ENCODE measurements around the gene AGPAT3.
A peak's percentile ranks its signal among the peaks of the same experiment; 100 is the strongest.
"Not testable (repeated sequence)": the region's sequence is repeated elsewhere in the genome, so short reads cannot be mapped to it uniquely, and the experiment has no call there.

The AGPAT3 gene, protein sequence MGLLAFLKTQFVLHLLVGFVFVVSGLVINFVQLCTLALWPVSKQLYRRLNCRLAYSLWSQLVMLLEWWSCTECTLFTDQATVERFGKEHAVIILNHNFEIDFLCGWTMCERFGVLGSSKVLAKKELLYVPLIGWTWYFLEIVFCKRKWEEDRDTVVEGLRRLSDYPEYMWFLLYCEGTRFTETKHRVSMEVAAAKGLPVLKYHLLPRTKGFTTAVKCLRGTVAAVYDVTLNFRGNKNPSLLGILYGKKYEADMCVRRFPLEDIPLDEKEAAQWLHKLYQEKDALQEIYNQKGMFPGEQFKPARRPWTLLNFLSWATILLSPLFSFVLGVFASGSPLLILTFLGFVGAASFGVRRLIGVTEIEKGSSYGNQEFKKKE

DNA sequence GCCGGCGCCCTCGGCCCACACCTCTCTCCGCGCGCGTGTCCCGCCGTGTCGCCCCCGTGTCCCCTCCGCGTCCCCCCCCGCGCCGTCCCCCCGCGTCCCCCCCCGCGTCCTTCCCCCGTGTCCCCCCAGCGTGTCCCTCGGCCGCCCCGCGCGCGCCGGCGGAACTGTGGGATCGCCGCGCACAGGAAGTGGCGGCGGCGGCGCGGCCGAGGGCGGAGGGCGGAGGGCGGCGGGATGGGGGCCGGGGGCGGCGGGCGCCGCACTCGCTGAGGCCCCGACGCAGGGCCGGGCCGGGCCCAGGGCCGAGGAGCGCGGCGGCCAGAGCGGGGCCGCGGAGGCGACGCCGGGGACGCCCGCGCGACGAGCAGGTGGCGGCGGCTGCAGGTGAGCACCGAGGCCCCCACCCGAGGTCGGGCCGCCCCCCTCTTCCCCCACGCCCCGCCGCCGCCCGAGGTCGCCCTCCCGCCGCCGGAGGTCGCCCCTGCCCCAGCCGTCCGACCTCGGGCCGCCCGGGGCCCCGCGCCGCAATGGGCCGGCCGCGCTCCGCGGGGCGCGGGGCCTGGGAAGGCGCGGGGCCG lies at the start of gene AGPAT3:
TSS of gene AGPAT3 (plus strand) at position 262 of the 578 bp plus-strand sequence. CDS start 94,459 bp downstream, outside the sequence.
- DNase-seq, result no peak

DNA sequence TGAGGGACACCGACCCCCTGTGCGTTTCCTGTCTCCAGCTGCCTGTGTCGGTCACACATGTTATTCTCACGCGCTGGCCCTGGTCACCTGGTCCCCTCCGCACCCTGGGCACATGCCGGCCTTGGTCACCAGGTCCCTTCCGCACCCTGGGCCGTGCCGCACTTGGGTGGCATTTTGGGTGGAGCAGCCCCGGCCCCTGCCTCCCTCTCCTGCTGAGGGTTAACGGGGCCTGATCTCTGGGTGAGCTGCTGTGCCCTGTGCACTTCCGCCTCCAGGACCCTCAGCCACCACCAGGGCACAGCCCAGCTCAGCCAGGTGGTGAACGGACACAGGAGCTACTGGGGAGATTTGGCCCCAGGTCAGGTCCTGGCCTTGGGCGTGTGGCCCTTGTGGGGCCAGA lies 49.0 kb upstream of the AGPAT3 start:
- no peak for DNase-seq

DNA sequence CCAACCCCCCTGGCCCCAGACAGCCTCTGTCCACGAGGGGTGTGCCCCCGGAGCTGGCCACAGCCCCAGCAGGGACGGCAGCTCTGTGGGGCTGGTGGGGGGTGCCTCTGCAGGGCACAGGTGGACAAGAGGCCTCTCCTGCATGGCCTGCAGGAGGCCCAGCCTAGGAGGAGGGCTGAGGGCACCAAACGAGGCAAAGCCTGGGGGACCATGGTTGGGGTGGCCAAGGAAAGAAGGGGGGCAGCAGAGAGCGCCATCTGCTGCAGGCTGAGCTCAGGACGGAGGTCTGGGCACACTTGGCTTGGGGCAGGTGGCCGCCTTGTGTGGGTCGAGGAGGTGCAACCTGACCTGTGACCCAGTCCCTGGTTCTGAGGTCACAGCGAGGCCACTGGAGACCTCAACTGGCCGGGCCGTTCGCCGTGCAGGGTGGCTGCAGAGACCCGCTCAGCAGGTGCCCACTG lies 48.4 kb upstream of the AGPAT3 start:
- no peak for DNase-seq

DNA sequence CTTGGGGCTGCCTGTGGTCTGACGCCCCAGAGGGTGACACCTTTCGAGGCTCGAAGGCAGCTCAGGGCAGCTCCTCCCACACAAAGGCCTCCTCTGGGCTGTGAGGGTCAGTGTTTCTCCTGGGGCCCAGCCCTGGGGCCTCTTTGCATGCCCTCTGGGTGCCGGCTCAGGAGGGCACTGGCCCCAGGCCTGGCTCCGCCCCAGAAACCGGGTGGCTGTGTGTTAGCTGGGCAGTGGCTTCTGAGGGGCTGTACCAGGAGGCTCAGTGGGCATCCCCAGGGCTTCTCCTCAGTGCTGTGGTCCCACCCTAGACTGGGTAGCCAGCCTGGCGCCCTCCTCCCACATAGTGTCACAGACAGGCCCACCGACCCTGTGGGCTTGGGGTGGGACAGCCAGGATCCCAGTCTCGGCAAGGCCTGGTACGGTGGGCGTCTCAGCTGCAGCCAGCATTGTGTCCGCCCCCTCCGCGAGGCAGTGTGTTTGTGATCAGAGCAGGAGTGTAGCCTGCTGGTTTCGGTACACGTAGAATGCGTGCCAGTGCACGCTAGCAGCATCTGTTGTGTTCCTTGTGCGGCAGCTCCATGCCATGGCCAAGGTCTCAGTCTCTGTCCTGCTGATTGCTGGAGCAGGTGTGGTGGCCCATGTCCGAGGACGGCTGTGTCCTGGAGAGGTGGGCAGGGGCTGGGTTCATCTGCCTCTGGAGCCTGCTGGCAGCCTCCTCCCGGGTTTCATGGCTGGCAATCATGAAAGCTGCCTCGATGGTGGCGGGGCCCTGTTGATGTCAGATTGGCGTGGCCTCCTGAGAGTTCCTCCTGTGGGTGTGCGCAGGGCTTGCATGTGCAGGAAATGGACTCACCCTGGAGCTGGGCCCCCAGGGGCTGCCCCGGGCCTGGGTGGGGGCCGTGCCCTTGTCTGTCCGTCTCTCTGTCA lies 47.6 kb upstream of the AGPAT3 start:
- no peak for DNase-seq

DNA sequence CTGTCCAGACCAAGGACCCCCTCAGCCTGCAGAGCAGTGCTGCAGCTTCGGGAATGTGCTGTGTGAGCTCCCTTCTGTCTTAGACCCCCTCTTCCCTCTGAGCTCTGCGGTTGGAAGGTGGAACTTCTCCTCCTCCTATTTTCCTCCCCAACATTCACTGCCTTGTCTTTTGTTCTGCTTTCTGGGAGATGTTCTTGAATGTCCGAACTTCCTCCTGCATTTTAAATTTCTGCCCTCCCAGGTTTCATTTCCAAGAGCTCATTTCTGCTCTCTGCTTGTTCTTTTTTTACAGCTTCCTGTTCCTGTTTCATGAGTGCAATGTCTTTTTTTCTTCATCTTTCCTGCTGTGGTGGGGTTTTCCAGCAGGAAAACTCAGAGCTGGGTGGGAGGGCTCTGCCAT lies 46.3 kb upstream of the AGPAT3 start:
- no peak for DNase-seq

DNA sequence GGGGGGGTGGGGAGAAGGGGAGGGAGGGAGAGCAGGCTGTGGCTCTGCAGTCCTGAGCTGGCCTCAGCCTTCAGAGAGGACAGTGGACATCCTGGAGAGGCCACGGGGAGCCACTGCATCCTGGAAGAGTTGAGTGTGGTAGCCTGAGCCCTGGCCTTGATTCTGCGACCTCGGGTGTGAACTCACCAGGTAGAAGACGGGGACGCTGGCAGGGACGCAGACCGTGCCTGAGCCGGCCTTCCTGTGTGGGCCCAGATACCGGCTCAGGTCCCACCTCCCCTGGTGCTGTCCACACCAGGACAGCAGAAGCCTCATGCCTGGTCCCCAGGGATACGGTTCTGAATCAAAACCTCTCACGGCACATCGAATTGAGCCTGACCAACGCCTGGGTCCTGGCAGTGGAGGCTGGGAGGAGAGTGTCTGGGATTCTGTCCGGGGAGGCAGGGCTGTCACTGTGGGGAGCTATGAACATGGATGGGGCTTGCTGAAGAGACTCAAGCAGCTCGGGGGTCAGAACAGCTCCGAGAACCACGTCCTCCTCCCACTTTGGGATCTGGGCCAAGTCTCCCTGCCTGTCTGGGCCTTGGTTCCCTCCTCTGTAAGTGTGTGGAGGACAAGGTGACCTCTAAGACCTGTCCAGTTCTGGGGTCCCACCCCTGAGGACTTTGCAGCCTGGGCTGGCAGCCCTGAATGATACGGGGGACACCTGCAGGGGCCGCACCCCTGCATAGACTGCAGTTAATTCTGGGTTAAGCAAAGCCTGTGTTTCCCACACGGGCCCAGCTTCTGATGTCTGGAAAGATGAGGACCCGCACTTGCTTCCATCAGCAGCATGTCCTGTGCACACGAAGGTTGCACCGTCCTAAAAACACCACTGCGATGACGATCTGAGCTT lies 45.3 kb upstream of the AGPAT3 start:
- DNase-seq, result no peak

DNA sequence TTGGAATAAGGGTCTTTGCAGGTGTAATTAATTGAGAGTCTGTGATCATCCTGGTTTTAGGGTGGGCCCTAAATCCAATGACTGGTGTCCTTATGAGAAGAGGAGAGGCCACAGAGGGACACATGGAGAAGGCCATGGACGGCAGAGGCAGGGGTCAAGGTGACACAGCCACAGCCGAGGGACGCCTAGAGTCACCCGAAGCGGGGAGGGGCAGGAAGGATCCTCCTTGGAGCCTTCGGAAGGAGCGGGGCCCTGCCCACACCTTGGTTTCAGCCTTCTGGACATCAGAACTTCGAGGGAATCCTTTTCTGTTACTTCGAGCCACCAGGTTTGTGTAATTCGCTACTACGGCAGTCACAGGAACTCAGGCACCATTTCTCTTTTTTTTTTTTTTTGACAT lies 44.6 kb upstream of the AGPAT3 start:
- no peak for DNase-seq

DNA sequence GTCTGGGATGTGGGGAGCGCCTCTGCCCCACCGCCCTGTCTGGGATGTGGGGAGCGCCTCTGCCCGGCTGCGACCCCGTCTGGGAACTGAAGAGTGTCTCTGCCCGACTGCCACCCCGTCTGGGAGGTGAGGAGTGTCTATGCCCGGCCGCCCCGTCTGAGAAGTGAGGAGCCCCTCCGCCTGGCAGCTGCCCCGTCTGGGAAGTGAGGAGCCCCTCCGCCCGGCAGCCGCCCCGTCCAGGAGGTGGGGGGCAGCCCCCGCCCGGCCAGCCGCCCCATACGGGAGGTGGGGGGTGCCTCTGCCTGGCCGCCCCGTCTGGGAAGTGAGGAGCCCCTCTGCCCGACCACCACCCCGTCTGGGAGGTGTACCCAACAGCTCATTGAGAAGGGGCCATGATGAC lies 42.9 kb upstream of the AGPAT3 start:
- not testable (repeated sequence) for DNase-seq

DNA sequence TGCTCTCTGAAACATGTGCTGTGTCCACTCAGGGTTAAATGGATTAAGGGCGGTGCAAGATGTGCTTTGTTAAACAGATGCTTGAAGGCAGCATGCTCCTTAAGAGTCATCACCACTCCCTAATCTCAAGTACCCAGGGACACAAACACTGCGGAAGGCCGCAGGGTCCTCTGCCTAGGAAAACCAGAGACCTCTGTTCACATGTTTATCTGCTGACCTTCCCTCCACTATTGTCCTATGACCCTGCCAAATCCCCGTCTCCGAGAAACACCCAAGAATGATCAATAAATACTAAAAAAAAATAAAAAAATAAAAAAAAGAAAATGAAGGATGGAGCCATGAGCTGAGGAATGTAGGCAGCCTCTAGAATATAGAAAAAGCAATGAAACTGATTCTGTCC lies 42.3 kb upstream of the AGPAT3 start:
- DNase-seq, result not testable (repeated sequence)

DNA sequence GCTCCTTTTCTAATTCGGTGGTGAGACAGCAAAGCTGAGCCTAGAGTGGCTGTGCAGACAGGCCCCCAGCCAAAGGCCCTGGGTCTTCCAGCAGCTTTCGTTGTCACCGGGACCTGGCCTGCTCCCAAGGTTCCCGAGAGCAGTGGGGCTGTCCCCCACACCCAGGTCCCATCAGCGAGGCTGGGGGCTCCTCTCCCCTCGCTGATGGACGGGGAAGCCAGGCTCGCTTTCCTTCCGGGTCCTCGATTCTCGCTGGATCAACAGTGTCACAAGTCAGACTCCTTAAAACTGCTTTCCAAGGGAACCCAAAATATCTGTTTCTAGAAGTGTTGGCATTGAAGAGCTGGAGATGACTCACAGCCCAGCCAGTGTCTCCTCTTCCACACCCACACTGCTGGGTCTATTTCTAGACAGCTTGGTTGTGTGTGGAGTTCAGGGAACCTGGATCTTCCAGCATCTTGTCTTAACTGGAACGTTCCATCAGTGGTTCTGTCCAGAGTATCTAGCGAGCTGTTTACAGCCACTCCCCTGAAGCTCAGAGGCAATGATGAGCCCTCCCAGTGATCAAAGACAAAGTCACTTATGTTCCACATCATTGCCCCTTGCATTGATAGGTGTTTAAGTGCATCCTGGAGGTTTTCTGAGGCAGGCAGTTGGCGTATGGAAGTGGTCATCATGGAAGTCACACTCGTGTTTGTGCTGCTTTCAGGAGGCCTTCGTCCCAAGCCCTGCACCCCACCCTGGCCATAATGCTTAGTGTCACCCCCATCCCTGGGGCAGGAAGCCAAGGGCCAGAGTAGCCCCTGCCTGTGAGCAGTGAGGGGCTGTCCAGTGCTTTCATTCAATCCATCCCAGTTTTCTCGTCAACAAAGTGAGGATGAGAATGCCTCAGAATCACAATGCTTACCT lies 40.4 kb upstream of the AGPAT3 start:
- no peak for DNase-seq

DNA sequence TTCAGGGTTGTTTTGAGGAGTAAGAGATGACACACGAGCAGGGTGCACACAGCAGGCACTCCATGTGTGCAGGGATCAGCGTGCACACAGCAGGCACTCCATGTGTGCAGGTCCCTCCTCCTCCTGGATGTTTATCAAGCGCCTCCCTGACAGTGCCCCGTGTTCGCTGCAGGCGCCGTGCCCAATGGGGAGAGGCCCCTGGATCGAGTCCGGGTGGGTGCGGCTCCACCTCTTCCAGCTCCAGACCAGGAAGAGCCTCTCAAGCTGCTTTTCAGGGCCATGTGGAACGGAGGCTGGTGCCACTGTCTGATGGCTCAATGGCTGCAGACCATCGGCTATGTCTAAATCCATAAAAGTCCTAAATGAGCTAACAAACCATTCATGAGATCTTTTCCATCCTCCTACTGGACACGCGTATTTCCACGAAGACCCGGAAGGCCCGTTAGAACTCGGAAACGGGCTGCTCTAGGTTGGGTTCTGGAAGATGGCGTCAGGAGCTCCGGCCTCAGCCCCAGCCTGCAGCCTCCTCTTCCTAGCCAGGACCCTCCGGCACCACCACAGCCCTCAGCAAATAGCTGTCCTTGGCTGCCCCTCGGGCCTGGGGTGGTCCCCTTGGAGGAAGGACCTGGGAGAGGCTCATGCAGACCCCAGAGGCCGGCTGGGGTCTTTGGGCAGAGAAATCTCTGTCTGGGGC lies 39.6 kb upstream of the AGPAT3 start:
- no peak for DNase-seq

DNA sequence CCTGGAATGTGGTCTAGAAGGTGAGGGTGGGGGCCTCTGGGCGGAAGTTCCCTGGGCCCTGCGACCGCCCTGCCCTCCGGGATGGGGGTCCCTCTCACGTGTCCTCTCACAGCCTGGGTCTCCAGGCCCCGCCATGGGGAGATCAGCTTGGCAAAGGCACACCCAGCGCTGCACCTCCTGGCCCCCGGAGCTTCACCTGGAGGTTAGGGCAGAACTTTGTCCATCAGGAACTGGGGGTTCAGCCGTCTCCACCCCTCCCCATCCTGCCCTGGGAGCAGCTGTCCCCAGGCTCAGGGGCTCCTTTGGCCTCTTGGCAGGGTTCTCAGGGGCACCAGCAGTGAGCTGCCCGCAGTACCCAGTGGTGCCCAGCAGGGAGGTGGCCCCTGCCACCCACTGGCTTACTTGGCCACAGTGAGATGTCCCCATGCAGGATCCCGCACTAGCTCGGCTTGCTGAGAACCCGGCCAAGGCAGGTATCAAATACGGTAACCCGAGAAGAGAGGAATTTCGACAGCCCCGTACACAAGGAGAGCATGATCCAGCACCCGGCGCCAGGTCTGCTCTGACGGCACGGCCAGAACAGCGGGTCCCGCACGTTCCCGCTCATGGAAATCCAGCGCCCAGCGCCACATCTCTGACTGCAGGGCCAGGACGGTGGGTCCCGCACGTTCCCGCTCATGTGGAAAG lies 38.9 kb upstream of the AGPAT3 start:
- no peak for DNase-seq

DNA sequence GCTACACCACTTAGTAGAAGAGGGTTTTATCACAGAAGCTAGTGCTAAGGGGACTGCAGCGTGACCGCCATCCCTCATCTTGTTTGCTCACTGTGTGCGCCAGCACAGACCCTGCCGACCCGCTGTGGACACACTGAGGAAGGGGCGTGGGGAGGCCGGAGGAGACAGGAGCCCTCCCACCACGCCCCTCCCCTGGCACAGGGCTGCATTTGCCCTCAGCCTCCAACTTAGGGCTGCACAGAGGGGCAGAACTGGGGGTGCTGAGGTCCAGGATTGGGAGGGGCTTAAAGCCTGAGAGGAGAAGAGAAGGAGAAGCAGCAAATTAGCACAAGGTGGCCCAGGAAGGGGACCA lies 38.4 kb upstream of the AGPAT3 start:
- no peak for DNase-seq

DNA sequence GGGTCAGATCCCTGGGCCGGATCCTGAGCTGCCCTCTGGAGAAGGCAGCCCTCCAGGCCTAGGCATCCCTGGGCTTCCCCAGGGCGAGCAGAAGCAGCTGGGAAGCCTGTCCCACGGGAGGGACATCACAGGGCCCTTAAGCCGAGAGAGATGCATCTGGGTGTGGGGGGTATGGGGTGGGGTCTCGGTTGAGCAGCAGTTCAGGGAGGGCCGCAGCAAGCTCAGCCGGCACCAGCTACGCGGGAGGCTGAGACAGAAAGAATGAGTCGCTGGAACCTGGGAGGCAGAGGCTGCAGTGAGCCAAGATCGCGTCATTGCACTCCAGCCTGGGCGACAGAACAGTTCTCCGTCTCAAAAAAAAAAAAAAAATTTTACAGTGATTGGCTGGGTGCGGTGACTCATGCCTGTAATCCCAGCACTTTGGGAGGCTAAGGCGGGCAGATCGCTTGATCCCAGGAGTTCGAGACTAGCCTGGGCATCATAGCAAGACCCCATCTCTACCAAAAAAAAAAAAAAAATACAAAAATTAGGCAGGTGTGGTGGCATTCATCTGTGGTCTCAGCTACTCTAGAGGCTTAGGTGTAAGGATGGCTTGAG lies 37.9 kb upstream of the AGPAT3 start:
- peak; percentile 66 for DNase-seq

DNA sequence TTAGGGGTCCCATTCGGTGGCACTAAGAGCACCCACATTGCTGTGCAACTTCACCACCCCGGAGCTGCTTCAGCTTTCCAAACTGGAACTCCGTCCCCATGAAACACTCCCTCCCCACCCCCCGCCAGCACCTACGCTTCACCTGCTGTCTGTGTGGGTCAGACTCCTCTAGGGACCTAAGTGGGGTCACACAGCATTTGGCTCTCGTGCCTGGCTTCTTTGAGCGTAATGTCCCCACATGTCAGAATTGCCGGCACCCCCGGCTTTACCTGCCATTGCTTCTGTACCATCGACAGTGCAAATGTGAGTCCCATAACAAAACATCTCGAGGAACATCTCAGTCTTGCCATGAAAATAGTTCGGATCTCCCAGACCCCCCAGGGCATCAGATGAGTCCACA lies 35.9 kb upstream of the AGPAT3 start:
- DNase-seq, result no peak

DNA sequence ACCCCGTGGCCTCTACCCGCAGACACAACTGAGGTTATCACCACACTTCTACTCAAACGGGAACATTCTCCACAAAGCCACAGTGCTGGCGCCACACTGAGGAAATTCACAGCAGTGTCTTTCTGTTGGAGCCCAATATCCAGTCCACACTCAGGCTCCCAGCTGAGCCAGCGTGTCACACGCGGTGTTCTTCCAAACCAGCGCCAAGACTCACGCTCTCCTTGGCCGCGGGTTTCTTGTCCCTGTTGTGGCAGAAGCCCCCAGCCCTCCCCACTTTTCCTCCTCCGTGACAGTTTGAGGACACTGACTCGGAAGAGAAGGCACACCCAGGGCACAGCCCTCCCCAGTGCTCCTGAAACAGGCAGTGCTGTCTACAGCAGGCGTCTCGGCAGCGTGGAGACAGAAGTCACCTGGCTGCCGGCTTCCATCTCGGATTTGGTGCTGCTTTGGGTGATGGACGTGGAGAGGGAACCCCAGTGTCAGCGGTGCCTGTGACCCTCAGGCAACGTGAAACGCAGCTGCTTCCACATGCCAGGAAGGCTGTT lies 35.4 kb upstream of the AGPAT3 start:
- DNase-seq, result no peak

DNA sequence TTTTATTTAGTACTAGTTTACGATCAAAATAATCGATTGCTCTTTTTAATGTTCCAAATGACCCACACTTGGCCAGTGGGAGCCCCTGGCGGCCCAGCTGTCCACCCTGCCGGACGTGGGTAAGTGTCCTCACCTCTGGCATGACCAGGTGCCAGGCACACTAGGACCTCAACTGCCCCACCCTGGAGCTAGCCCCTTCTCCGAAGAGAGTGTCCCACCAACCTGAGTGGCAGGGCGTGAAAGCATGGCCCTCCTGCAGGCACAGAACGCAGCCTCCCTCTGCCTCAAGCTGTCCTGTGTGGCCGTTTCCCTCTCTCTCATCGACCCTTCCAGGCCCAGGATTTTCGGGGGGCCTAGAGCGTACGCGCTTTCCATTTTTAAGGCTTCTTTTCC lies 32.9 kb upstream of the AGPAT3 start:
- DNase-seq, result no peak

DNA sequence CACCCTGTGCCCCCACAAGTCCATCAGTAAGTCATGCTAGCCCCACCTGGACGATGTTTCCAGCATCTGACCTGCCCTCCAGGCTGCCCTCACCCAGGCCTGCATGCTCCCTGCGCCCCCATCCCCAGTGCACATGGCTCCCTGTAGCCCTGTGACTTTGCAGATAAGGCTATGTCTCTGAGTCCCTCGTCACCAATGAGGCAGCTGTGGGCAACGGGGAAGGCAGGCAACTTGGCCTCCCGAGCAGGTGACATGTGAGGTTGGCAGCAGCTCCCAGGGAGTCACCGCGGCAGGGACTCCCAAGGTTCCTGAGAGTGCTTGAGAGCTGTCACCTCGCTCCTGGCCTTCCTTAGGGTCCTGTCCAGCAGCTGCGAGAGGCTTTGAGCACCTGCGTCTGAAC lies 32.4 kb upstream of the AGPAT3 start:
- no peak for DNase-seq

DNA sequence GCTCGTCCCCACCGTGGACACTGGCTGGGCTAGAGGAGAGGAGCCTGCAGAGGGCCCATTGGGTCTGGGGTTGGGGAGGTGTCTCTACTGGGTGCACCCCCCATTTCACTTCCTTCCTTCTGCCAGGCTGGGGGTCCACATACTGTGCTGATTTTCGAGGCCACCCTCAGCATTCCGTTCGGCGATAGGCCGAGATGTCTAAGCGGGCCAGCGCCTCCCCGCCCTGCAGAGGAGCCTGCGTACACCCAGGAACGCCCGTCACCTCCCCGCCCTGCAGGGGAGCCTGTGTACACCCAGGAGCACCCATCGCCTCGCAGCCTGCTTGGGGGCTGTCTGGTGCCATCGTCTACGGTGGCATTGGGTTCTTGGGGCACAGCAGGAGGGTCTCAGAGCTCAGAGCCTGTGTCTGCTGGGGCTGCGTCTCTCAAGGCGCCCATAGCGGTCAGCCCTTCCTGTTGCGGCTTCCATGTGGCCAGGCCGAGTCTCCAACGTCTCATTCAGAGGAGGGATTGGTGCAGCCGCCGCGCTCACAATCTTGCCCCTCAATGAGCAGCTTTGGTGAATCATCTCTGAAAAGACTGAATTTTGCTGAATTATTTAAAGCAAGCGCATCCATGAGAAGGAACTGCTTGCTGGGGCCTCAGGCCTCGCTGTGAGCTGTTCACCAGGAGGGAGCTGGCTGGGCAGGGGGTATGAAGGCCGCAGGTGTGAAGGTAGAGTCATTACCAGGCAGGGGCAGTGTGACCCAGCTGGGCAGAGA lies 30.7 kb upstream of the AGPAT3 start:
- DNase-seq, result no peak

Measured in femur (tissue), 1 donor.